ENCODE data around the gene GCAT.

- TF ChIP-seq EZH2 (IDR thresholded peaks at IDR 0.05), result no peak
- no peak for TF ChIP-seq POLR2AphosphoS5 (IDR thresholded peaks at IDR 0.05; ENCODE audit: borderline replicate concordance, low read depth, low read length)
- TF ChIP-seq FOXP2 (optimal IDR thresholded peaks at IDR 0.05; ENCODE audit: control extremely low read depth, extremely low read length, insufficient read depth), result no peak
Measured at GRCh38 chr22:37855462-37855861, 47.7 kb downstream of the GCAT start.
